SH-SY5Y (cell line): ENCODE results near the gene COCH.

ENCODE experiments used
- GATA2 ChIP-seq: IDR thresholded peaks from 2 replicates; pipeline ENCODE4 v1.6.1; 2011; ENCODE audit warnings: mild to moderate bottlenecking, low read depth, low read length
- GATA3 ChIP-seq: IDR thresholded peaks from 2 replicates; pipeline ENCODE4 v1.6.1; 2011; ENCODE audit warnings: low read depth, mild to moderate bottlenecking, low read length, moderate library complexity

DNA sequence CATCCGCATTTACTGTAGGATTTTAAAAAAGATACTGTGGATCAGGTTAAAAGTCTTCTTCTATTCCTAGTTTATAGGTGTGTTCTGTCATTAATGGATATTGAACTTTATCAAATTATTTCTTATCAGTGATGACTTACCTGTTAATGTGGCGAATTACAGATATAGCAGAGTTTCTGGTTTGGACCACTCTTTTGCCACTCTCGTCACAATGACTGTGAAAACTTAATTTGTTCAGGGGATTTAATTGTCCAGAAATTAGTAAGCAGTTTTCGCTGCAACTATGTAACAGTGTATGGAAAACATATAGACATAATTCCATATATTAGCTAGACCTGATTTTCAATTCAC is 14.9 kb downstream of the COCH start:
- TF ChIP-seq GATA2 (no peak), GATA3 (no peak)
